Type B pancreatic cell (in vitro differentiated cells): Measurements from ENCODE around the gene BRIX1. TPM values are rescaled to one million over a fixed set of nuclear protein-coding genes. Genes with fewer than 3 reads are reported as not detected.
A peak's percentile ranks its signal among the peaks of the same experiment; 100 is the strongest.

Experiments used
- DNase-seq: peaks from one replicate; pipeline ENCODE4 v3.0.0; 2021; ENCODE audit warnings: mixed read lengths; ENCODE audit not compliant: unreplicated experiment; ENCODE audit errors: extremely low spot score
- H3K27ac Mint-ChIP-seq: 2 replicates; pipeline ENCODE4 v1.8.0; 2021; ENCODE audit warnings: mild to moderate bottlenecking, mixed read lengths
- H3K27me3 Mint-ChIP-seq: 2 replicates; pipeline ENCODE4 v1.8.0; 2021; ENCODE audit warnings: mixed read lengths
- H3K36me3 Mint-ChIP-seq: 2 replicates; pipeline ENCODE4 v1.8.0; 2021; ENCODE audit warnings: mixed read lengths
- H3K4me1 Mint-ChIP-seq: one replicate; pipeline ENCODE4 v1.8.0; 2021; ENCODE audit warnings: mixed read lengths; ENCODE audit not compliant: unreplicated experiment
- H3K4me3 Mint-ChIP-seq: 2 replicates; pipeline ENCODE4 v1.8.0; 2021; ENCODE audit warnings: mild to moderate bottlenecking, mixed read lengths
- H3K9me3 Mint-ChIP-seq: 2 replicates; pipeline ENCODE4 v1.8.0; 2021; ENCODE audit warnings: mixed read lengths
- CTCF ChIP-seq: fragments of 200-600 bp; sonication (generic); conservative IDR thresholded peaks from 2 replicates; pipeline ENCODE4 v1.5.0; 2021; ENCODE audit warnings: antibody characterized with exemption, mild to moderate bottlenecking
- total RNA-seq: library from RNA; stranded (reverse); gene quantifications from 2 replicates; pipeline ENCODE4 v1.2.1, GENCODE V29; 2021; ENCODE audit warnings: low replicate concordance

The BRIX1 gene
- total RNA-seq, 1 donor from 2014 or later, result 38.0 TPM

GRCh38 chr5:34923694-34924461 lies 8.4 kb downstream of the BRIX1 start:
- Mint-ChIP-seq H3K27ac (peak overlapping the region; percentile 86), H3K4me3 (peak overlapping the region; percentile 53), H3K9me3 (no peaks in the 10 kb centered on the region)

GRCh38 chr5:34924462-34924765 lies 8.9 kb downstream of the BRIX1 start:
- Mint-ChIP-seq H3K27me3 (no peaks in the 10 kb centered on the region), H3K9me3 (no peaks in the 10 kb centered on the region), H3K27ac (peak overlapping the region; percentile 86), H3K4me1 (peaks cover 5% of the 10 kb centered on the region), H3K36me3 (peaks cover 26% of the 10 kb centered on the region), H3K4me3 (no peak overlapping the region)
- no peak for TF ChIP-seq CTCF
- no peak for DNase-seq

More at GRCh38 chr5:34923694-34924461, 8.4 kb downstream of the BRIX1 start:
- Mint-ChIP-seq H3K36me3 (peaks cover 26% of the 10 kb centered on the region), H3K4me1 (peaks cover 2% of the 10 kb centered on the region), H3K27me3 (no peaks in the 10 kb centered on the region)
- DNase-seq, result no peak
- no peak for TF ChIP-seq CTCF

- Mint-ChIP-seq H3K4me3 (no peak overlapping the region), H3K9me3 (no peaks in the 10 kb centered on the region), H3K4me1 (peaks cover 13% of the 10 kb centered on the region), H3K27ac (no peak overlapping the region), H3K27me3 (no peaks in the 10 kb centered on the region), H3K36me3 (peaks cover 20% of the 10 kb centered on the region)
- DNase-seq, result no peak
- no peak for TF ChIP-seq CTCF
These were observed 10.9 kb downstream of the BRIX1 start for GRCh38 chr5:34926318-34926888.

GRCh38 chr5:34927785-34928184 lies 12.3 kb downstream of the BRIX1 start:
- no peak for DNase-seq
- Mint-ChIP-seq H3K27me3 (no peaks in the 10 kb centered on the region), H3K4me1 (peaks cover 17% of the 10 kb centered on the region), H3K4me3 (no peak overlapping the region), H3K9me3 (no peaks in the 10 kb centered on the region), H3K27ac (no peak overlapping the region), H3K36me3 (peaks cover 18% of the 10 kb centered on the region)
- TF ChIP-seq CTCF, result no peak

- Mint-ChIP-seq H3K9me3 (no peaks in the 10 kb centered on the region), H3K4me3 (peak overlapping the region; percentile 93), H3K27me3 (no peaks in the 10 kb centered on the region), H3K4me1 (peaks cover 17% of the 10 kb centered on the region), H3K36me3 (peaks cover 17% of the 10 kb centered on the region), H3K27ac (no peak overlapping the region)
- DNase-seq, result no peak
- no peak for TF ChIP-seq CTCF
These were observed 12.8 kb downstream of the BRIX1 start for GRCh38 chr5:34928267-34928666.
